Body of pancreas (tissue), 4 donors: ENCODE results near the gene EBF4. TPM values are rescaled to one million over a fixed set of nuclear protein-coding genes. Genes with fewer than 3 reads are reported as not detected.

Experiments used
- ATAC-seq: fragments of 150-250 bp; one replicate; pipeline ENCODE4 v1.9.1; 2016
- DNase-seq, 4 donors: peaks; one replicate each; pipeline ENCODE4 v3.0.0-alpha.2; 2019
- H3K27ac ChIP-seq, 4 donors: fragments of 200-600 bp; sonication (generic); 1 replicate in 3 of 4; 2 replicates in 1 of 4; pipeline versions ENCODE4 v1.5.1 to v1.6.1; 2016 to 2019; ENCODE audit warnings: mild to moderate bottlenecking in 1 of 4, mixed read lengths in 1 of 4, moderate library complexity in 1 of 4
- H3K27me3 ChIP-seq, 2 donors: fragments of 200-600 bp; sonication (generic); one replicate each; pipeline ENCODE4 v1.6.0; 2016; ENCODE audit warnings: mild to moderate bottlenecking in 1 of 2
- H3K36me3 ChIP-seq, 2 donors: fragments of 200-600 bp; sonication (generic); replicated peaks in 1 of 2; 2 replicates each; pipeline ENCODE4 v1.5.1; 2016; ENCODE audit warnings: low read depth in 2 of 2; ENCODE audit not compliant: insufficient read depth in 1 of 2
- H3K4me1 ChIP-seq: fragments of 200-600 bp; sonication (generic); one replicate; pipeline ENCODE4 v1.6.0; 2016
- H3K4me3 ChIP-seq, 2 donors: fragments of 200-600 bp; sonication (generic); 1 replicate in 1 of 2; 2 replicates in 1 of 2; pipeline ENCODE4 v1.5.1; 2016 to 2019
- H3K9me3 ChIP-seq, 3 donors: fragments of 200-600 bp; sonication (generic); 1 replicate in 2 of 3; 2 replicates in 1 of 3; pipeline ENCODE4 v1.5.1; 2016
- CTCF ChIP-seq, 7 experiments: fragments of 450-650 bp in 4 of 7; fragments of 200-600 bp in 3 of 7; sonication (generic) in 3 of 7; IDR thresholded peaks; one replicate each; pipeline ENCODE4 v1.5.1; 2016 to 2019; ENCODE audit warnings: antibody characterized with exemption in 7 of 7
- POLR2A ChIP-seq, 3 donors: fragments of 450-650 bp; IDR thresholded peaks; one replicate each; pipeline ENCODE4 v1.6.1; 2016; ENCODE audit warnings: antibody characterized with exemption in 3 of 3, mild to moderate bottlenecking in 2 of 3
- WGBS, 2 donors: methylation state at CpG; one replicate each; pipeline ENCODE4 v1.1.5; 2017; 5-methylcytosine and 5-hydroxymethylcytosine counted together
- intact Hi-C: fragments of 100-400 bp; cut with DNase I; formaldehyde crosslinking; loops from one replicate; pipeline ENCODE4 v1.15.1; 2023
- total RNA-seq, 2 donors: library from RNA; depleted of rRNA; stranded (reverse); fragments of >200 nt; gene quantifications; one replicate each; pipeline ENCODE4 v1.1.0, GENCODE V29; 2016

The EBF4 gene
- total RNA-seq, 2 donors from 2014 or later, result 9.6 to 13.0 TPM

- DNase-seq (no peak), ATAC-seq (no peak)
- TF ChIP-seq CTCF (IDR thresholded peaks at IDR 0.05) (no peak), POLR2A (IDR thresholded peaks at IDR 0.05) (no peak)
- H3K27me3 ChIP-seq, result peaks cover 0 to 7% of the 10 kb centered on the region in 2 donors
- no peak overlapping the region for H3K4me3 ChIP-seq
- WGBS, 2 donors, result 73 to 79% methylated on average over 3 to 5 of the region's 5 CpGs
- no peaks in the 10 kb centered on the region for H3K9me3 ChIP-seq
- H3K27ac ChIP-seq, result no peak overlapping the region
- H3K36me3 ChIP-seq, result no peaks in the 10 kb centered on the region
- peaks cover 12% of the 10 kb centered on the region for H3K4me1 ChIP-seq
- intact Hi-C loops, result no loop called here
These were observed 64.4 kb downstream of the EBF4 start for GRCh38 chr20:2757001-2757400.

DNA sequence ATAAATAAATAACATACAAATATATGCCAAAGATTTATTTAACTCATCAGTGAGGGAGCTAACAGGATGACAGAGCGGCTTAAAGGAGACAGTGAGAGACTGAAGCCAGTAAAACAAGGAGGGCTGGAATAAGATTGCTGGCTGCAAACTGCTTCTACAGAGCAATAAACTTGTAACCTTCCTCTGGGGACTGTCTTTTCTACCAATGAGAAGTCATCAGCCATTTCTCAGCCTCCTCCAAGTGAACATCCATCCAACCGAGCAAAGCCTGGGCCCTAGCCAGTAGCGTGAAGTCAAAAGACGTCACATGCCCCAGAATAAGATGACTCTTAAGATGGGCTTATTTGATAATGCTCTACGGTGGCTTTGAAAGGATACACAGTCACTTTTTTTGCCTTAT is 65.4 kb downstream of the EBF4 start:
- 68 to 72% methylated on average over 5 of the region's 5 CpGs for WGBS, 2 donors
- no peak overlapping the region for H3K27ac ChIP-seq
- DNase-seq (no peak), ATAC-seq (no peak)
- no peaks in the 10 kb centered on the region for H3K36me3 ChIP-seq
- peaks cover 3% of the 10 kb centered on the region for H3K4me1 ChIP-seq
- H3K4me3 ChIP-seq, result no peak overlapping the region
- peaks cover 0 to 7% of the 10 kb centered on the region in 2 donors for H3K27me3 ChIP-seq
- intact Hi-C loops, result no loop called here
- no peaks in the 10 kb centered on the region for H3K9me3 ChIP-seq
- TF ChIP-seq CTCF (IDR thresholded peaks at IDR 0.05) (no peak), POLR2A (IDR thresholded peaks at IDR 0.05) (no peak)

DNA sequence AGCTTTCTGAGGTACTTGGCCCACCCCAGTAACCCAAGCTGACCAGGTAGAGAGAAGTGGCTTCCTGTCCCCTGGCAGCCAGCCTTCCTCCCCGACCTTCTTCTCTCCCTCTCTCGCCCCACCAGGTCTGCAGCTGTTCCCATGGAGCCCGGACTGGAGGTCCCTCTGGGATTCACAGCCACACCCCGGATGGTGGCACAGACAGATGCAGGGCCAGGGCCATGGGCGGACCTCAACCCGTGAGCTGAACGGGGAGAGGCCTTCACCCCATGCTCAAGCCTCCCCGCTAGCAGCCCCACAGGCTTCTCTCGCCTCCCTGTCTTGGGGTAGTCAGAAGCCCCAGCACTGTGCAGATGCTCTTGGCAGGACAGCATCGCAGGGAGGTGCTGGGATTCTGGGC is 66.6 kb downstream of the EBF4 start:
- Histone ChIP-seq H3K27me3 (peaks cover 0 to 3% of the 10 kb centered on the region in 2 donors), H3K27ac (no peak overlapping the region), H3K4me3 (no peak overlapping the region), H3K9me3 (no peaks in the 10 kb centered on the region), H3K4me1 (no peaks in the 10 kb centered on the region), H3K36me3 (no peaks in the 10 kb centered on the region)
- ATAC-seq, result no peak
- TF ChIP-seq POLR2A (IDR thresholded peaks at IDR 0.05), result no peak
- no peak for TF ChIP-seq CTCF (IDR thresholded peaks at IDR 0.05)
- 83% methylated on average over 1 to 9 of the region's 10 CpGs for WGBS, 2 donors
- DNase-seq, result no peak
- intact Hi-C loops, result no loop called here

DNA sequence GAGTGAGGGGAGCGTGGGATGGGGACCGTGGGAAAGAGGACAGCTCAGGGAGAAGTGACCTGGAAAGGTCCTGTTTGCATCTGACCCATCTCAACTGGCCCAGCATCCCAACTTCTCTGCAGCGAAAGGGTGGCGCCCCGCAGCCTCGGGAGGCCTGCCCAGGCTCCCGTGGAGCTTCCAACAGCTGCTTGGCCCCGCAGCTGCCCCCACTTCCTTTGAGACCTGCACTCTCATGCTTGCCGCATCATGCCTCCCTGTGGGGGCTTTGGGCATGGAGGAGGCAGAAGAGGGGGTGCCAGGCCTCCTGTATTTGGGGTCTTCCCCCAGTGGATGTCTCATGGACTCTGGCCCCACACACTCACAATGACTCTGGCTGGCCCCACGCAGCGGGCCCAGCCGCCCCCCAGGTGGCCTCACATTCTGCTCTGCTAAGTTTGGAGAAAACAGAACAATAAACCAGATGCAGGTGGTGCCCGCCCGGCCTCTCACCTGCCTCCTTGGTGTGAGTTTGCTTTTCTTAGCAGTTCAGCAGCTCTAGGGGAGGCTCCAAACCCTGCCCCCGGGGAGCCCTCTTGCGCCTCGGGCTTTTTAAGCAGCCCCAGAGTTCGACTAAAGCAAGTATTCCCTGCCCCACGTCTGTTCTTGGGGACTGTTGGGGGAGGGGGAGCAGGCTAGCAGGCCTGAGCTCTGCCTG is 67.2 kb downstream of the EBF4 start:
- no peaks in the 10 kb centered on the region for H3K36me3 ChIP-seq
- H3K27me3 ChIP-seq, result no peaks in the 10 kb centered on the region
- WGBS, 2 donors, result 68 to 72% methylated on average over 15 to 17 of the region's 19 CpGs
- ATAC-seq (no peak), DNase-seq (no peak)
- no peak for TF ChIP-seq CTCF (IDR thresholded peaks at IDR 0.05)
- TF ChIP-seq POLR2A (IDR thresholded peaks at IDR 0.05), result no peak
- H3K4me3 ChIP-seq, result no peak overlapping the region
- no peaks in the 10 kb centered on the region for H3K9me3 ChIP-seq
- H3K4me1 ChIP-seq, result no peaks in the 10 kb centered on the region
- H3K27ac ChIP-seq, result no peak overlapping the region
- intact Hi-C loops, result no loop called here
